CD8-positive, alpha-beta memory T cell (primary cell): ENCODE data around the gene B4GALNT2. TPM values are rescaled to one million over a fixed set of nuclear protein-coding genes. Genes with fewer than 3 reads are reported as not detected.

Experiments
- CTCF ChIA-PET: fragments of 350-600 bp; sonication (Branson Sonifier 250); formaldehyde crosslinking; loops from one replicate; lab custom pipeline; 2021; ENCODE audit warnings: antibody characterized with exemption; lab: Charles Lee
- POLR2A ChIA-PET: fragments of 350-600 bp; sonication (Branson Sonifier 250); formaldehyde crosslinking; loops from one replicate; lab custom pipeline; 2021; ENCODE audit warnings: antibody characterized with exemption; lab: Charles Lee
- DNase-seq, 5 donors: peaks; one replicate each; pipeline versions ENCODE4 v3.0.0 to v3.0.0-alpha.2; 2020 to 2022; ENCODE audit warnings: mixed read lengths in 1 of 5
- H3K27ac ChIP-seq: one replicate; pipeline ENCODE4 v1.7.0; 2013; ENCODE audit warnings: low read depth, mild to moderate bottlenecking, low read length, moderate library complexity
- H3K27me3 ChIP-seq: 2 replicates; pipeline ENCODE4 v1.7.0; 2013; ENCODE audit warnings: low read length, mild to moderate bottlenecking; ENCODE audit not compliant: insufficient read depth, poor library complexity, severe bottlenecking
- H3K36me3 ChIP-seq: 2 replicates; pipeline ENCODE4 v1.7.0; 2013; ENCODE audit warnings: mild to moderate bottlenecking, low read length, moderate library complexity; ENCODE audit not compliant: insufficient read depth
- H3K4me1 ChIP-seq: 2 replicates; pipeline ENCODE4 v1.7.0; 2013; ENCODE audit warnings: mild to moderate bottlenecking, low read length, moderate library complexity; ENCODE audit not compliant: insufficient read depth
- H3K4me3 ChIP-seq: 2 replicates; pipeline ENCODE4 v1.7.0; 2013; ENCODE audit warnings: mild to moderate bottlenecking, low read length
- H3K9me3 ChIP-seq: 2 replicates; pipeline ENCODE4 v1.7.0; 2013; ENCODE audit warnings: mild to moderate bottlenecking, low read length
- H3K27ac Mint-ChIP-seq, 8 donors: one replicate each; pipeline ENCODE4 v1.8.0; 2020 to 2021; ENCODE audit warnings: mixed read lengths in 8 of 8, mild to moderate bottlenecking in 6 of 8, inconsistent platforms in 3 of 8, moderate library complexity in 3 of 8
- H3K27me3 Mint-ChIP-seq, 2 donors: one replicate each; pipeline ENCODE4 v1.8.0; 2020 to 2021; ENCODE audit warnings: mixed read lengths in 2 of 2, mild to moderate bottlenecking in 1 of 2, moderate library complexity in 1 of 2
- H3K36me3 Mint-ChIP-seq, 3 donors: one replicate each; pipeline ENCODE4 v1.8.0; 2020 to 2021; ENCODE audit warnings: mixed read lengths in 3 of 3, inconsistent platforms in 1 of 3, mild to moderate bottlenecking in 1 of 3
- H3K4me1 Mint-ChIP-seq, 3 donors: one replicate each; pipeline ENCODE4 v1.8.0; 2020 to 2021; ENCODE audit warnings: mixed read lengths in 3 of 3, inconsistent platforms in 1 of 3, mild to moderate bottlenecking in 1 of 3
- H3K4me3 Mint-ChIP-seq, 7 donors: one replicate each; pipeline ENCODE4 v1.8.0; 2020 to 2021; ENCODE audit warnings: mixed read lengths in 7 of 7, mild to moderate bottlenecking in 6 of 7, moderate library complexity in 4 of 7, inconsistent platforms in 2 of 7
- H3K9me3 Mint-ChIP-seq, 5 donors: one replicate each; pipeline ENCODE4 v1.8.0; 2020 to 2022; ENCODE audit warnings: mixed read lengths in 5 of 5, mild to moderate bottlenecking in 3 of 5, moderate library complexity in 2 of 5, inconsistent platforms in 1 of 5
- polyA plus RNA-seq: library from polyadenylated mRNA; unstranded; fragments of 300-500 nt; fragmentation: Illumina TruSeq; gene quantifications from one replicate; pipeline ENCODE4 v1.2.3, GENCODE V29; 2021
- total RNA-seq, 2 experiments: library from RNA; stranded (reverse); gene quantifications; one replicate each; pipeline ENCODE4 v1.2.3, GENCODE V29; 2021

B4GALNT2 gene
- total and polyA plus RNA-seq, 3 experiments from 2014 or later, result not detected

DNA sequence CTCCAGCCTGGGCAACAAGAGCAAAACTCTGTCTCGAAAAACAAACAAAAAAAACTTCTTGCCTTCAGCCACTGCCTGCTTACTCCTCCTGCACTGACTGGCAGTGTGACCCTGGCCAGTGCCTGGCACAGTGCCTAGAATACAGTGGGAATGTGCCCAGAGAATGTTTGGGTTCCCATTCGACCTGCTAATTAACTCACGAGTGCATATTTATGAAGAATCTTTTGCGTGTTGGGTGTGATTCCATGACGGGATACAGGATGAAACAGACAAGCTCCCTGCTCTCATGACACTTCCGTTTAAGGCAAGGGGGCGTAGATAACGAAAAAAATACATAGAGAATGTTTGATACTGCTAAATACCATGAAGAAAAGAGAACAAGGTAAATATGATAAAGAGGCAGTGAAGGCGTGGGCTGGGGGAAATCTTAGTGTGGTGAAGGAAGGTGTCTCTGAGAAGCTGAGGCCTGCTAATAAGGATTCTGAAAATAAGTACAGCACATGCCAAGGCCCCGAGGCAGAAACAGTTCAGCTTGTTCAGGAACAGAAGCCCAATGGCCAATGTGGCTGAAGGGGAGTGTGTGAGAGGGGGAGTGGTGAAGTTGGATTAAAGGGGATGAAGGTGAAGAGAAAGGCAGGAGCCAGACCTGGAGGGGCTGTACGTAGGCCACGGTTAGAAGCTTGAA lies 82.2 kb downstream of the B4GALNT2 start:
- Histone ChIP-seq H3K9me3 (no peaks in the 10 kb centered on the region), H3K36me3 (no peaks in the 10 kb centered on the region), H3K4me3 (no peak overlapping the region), H3K4me1 (peaks cover 90% of the 10 kb centered on the region), H3K27ac (no peak overlapping the region), H3K27me3 (no peaks in the 10 kb centered on the region)
- Mint-ChIP-seq H3K27ac (peak overlapping the region; percentile 67 to 99 (median 95)), H3K36me3 (peaks cover 0 to 50% (median 14%) of the 10 kb centered on the region in 3 donors), H3K9me3 (no peaks in the 10 kb centered on the region), H3K4me3 (peak overlapping the region; percentile 78 to 99 (median 85)), H3K4me1 (peaks cover 78 to 92% (median 92%) of the 10 kb centered on the region in 3 donors), H3K27me3 (no peaks in the 10 kb centered on the region)
- ChIA-PET POLR2A (interaction anchor here (2.0 to 2.8 kb wide), 2 partner anchors 9 to 22 kb away, joined by 7 to 13 read pairs; no protein-coding TSS in a partner anchor), CTCF (interaction anchor here (3.1 to 12.6 kb wide), 4 partner anchors 12 to 35 kb away, joined by 13 to 133 read pairs (median 72); partner anchors contain the start of gene PHOSPHO1)
- DNase-seq, result no peak

DNA sequence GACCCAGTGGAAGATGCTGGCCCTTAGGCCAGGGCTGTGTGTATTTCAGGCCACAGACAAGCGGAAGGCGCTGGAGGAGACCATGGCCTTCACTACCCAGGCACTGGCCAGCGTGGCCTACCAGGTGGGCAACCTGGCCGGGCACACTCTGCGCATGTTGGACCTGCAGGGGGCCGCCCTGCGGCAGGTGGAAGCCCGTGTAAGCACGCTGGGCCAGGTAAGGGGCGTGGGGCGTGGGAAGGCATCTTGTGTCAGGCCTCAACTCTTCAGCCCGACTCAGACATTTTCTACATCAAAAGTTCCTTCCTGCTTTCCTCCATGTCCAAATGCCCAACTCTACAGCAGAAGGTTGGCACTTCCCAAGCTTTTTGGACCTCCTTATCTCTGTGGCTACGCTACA lies 83.9 kb downstream of the B4GALNT2 start:
- H3K27me3 Mint-ChIP-seq, result no peaks in the 10 kb centered on the region
- H3K4me3 ChIP-seq, result peak overlapping the region; percentile 6
- H3K36me3 ChIP-seq, result no peaks in the 10 kb centered on the region
- peak overlapping the region; percentile 94 to 99 (median 95) for H3K27ac Mint-ChIP-seq
- ChIA-PET CTCF (interaction anchor here (3.1 to 12.6 kb wide), 4 partner anchors 9 to 24 kb away, joined by 13 to 133 read pairs (median 75); partner anchors contain the start of gene PHOSPHO1), POLR2A (no interaction called here)
- H3K9me3 ChIP-seq, result no peaks in the 10 kb centered on the region
- peaks cover 70 to 84% (median 77%) of the 10 kb centered on the region in 3 donors for H3K4me1 Mint-ChIP-seq
- H3K36me3 Mint-ChIP-seq, result peaks cover 0 to 42% (median 14%) of the 10 kb centered on the region in 3 donors
- H3K4me1 ChIP-seq, result peaks cover 85% of the 10 kb centered on the region
- H3K27me3 ChIP-seq, result no peaks in the 10 kb centered on the region
- no peaks in the 10 kb centered on the region for H3K9me3 Mint-ChIP-seq
- peak overlapping the region; percentile 67 to 82 (median 78) for H3K4me3 Mint-ChIP-seq
- no peak for DNase-seq
- no peak overlapping the region for H3K27ac ChIP-seq

DNA sequence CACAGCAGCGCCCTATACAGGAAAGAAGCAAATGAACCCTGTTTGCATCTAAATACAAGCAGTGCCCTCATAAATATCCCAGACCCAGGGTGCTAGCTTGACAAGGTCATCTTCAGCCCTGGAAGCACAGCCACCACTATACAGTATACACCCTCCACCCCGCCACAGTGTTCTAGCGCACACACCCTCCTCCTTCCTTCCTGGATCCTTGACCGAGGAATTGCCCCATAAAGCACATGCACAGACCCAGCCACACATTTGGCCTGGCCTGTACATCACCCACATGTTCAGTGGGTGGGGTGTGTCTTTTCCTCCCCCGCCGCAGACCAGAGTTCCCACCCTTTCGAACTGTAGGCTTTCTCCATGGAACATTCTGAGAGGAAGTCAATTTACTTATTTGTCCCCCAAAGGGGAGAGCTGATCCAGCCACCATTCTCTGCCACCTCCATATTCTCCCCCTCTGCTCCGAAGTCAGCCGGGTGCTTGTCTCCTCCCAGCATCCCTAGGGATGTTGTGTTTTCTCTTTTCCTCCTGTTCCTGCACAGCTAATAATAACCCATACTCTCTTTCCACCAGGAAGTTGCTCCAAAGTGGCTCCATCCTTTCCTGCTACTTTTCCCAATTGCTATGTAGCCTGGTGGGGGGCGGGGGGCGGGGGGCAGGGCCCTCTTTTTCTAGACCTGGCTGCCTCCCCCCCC lies 84.5 kb downstream of the B4GALNT2 start:
- no peak for DNase-seq
- H3K36me3 Mint-ChIP-seq, result peaks cover 0 to 46% (median 14%) of the 10 kb centered on the region in 3 donors
- H3K27ac Mint-ChIP-seq, result peak overlapping the region; percentile 94 to 100 (median 96)
- Histone ChIP-seq H3K4me1 (peaks cover 81% of the 10 kb centered on the region), H3K27me3 (no peaks in the 10 kb centered on the region), H3K36me3 (peaks cover 2% of the 10 kb centered on the region), H3K4me3 (peak overlapping the region; percentile 6), H3K9me3 (no peaks in the 10 kb centered on the region), H3K27ac (no peak overlapping the region)
- ChIA-PET CTCF (interaction anchor here (2.5 to 12.6 kb wide), 5 partner anchors 9 to 37 kb away, joined by 9 to 133 read pairs (median 24); partner anchors contain the start of gene PHOSPHO1), POLR2A (interaction anchor here (0.5 to 2.6 kb wide), 4 partner anchors 8 to 789 kb away, joined by 5 to 35 read pairs (median 8); partner anchors contain the start of gene PHOSPHO1)
- peaks cover 70 to 85% (median 73%) of the 10 kb centered on the region in 3 donors for H3K4me1 Mint-ChIP-seq
- no peaks in the 10 kb centered on the region for H3K27me3 Mint-ChIP-seq
- H3K9me3 Mint-ChIP-seq, result no peaks in the 10 kb centered on the region
- peak overlapping the region; percentile 67 to 82 (median 78) for H3K4me3 Mint-ChIP-seq

DNA sequence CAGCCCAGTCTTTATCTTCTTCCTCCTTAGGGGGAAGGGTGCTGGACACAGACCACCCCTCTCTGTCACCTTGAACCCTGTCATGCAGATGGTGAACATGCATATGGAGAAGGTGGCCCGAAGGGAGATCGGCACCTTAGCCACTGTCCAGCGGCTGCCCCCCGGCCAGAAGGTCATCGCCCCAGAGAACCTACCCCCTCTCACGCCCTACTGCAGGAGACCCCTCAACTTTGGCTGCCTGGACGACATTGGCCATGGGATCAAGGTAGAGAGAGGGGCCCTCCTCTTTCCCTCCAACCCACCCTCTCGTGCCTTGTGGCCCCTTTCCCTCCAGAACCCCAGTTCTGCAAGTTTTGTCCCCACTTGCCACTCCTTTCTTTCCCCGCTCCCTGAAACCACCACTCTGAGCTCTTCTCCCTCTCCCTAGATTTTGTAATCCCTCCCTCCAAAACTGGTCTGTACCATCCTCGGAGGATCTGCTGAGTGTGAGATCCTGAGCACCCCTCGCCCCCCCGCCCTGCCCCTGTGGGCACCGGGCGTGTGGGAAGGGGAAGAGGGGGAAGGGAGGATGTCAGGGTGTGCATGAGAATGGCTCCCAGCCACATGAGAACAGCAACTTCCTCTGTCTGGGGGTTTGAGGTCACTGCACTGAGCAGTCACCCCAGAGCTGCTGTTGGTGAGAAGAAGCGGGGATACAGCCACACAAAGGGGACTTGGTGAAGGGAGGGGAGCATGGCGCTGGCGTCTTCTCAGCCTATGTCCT lies 85.3 kb downstream of the B4GALNT2 start:
- Histone ChIP-seq H3K36me3 (peaks cover 6% of the 10 kb centered on the region), H3K9me3 (no peaks in the 10 kb centered on the region), H3K27ac (peak overlapping the region; percentile 59), H3K4me1 (peaks cover 77% of the 10 kb centered on the region), H3K4me3 (peak overlapping the region; percentile 49), H3K27me3 (no peaks in the 10 kb centered on the region)
- CTCF ChIA-PET, result interaction anchor here (1.5 to 12.6 kb wide), 5 partner anchors 9 to 37 kb away, joined by 3 to 133 read pairs (median 24); partner anchors contain the start of gene PHOSPHO1
- Mint-ChIP-seq H3K4me1 (peaks cover 66 to 85% (median 69%) of the 10 kb centered on the region in 3 donors), H3K4me3 (peak overlapping the region; percentile 67 to 88 (median 83)), H3K36me3 (peaks cover 0 to 51% (median 14%) of the 10 kb centered on the region in 3 donors), H3K9me3 (no peaks in the 10 kb centered on the region), H3K27ac (peak overlapping the region; percentile 94 to 100 (median 98)), H3K27me3 (no peaks in the 10 kb centered on the region)
- POLR2A ChIA-PET, result interaction anchor here (0.5 to 2.6 kb wide), 5 partner anchors 8 to 1937 kb away, joined by 3 to 35 read pairs (median 7); partner anchors contain the start of gene PHOSPHO1
- peak; percentile 62 to 92 (median 90) for DNase-seq

DNA sequence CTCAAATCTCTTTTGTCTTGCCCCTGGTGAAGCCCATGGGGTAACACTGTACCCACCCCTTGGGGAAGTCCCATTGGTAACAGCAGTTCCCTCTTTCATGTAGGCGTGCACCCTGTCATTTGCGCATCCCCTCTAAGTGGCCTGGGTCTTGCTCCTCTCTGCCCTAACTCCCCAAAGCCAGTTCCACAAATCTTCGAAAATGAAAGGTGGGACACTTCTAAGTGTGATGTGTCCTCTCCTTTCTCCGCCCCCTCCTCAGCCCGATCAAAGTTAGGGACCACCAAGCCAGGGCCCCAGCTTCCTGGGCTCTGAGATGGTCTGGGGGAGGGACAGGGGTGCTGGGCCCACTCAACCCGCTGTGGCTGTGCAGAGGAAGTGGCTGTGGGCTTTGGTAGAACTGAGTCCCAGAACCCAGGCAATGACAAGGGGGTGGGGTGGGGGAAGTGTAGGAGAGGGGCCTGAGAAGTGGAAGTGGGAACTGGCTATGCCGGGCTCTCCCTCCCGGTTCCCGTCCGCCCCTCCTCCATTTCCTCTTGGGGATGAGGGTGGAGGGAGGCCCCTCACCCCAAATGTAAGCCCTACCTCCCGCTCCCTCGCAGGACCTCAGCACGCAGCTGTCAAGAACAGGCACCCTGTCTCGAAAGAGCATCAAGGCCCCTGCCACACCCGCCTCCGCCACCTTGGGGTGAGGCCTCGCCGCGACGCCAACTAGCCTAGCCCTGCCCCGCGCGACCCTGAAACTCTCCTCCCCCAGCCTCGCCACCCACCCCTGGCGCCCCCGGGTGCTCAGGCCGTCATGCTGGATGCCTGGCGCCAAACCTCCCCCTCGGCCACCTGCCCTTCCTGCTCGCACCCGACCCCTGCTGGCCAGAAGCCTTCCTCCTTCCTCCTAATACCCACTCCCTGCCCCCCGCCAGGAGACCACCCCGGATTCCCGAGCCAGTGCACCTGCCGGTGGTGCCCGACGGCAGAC lies 86.7 kb downstream of the B4GALNT2 start:
- H3K4me3 ChIP-seq, result peak overlapping the region; percentile 41
- peaks cover 6% of the 10 kb centered on the region for H3K36me3 ChIP-seq
- ChIA-PET POLR2A (interaction anchor here (1.0 to 2.6 kb wide), 4 partner anchors 10 to 27 kb away, joined by 7 to 35 read pairs (median 9); partner anchors contain the start of gene PHOSPHO1), CTCF (interaction anchor here (1.5 to 12.6 kb wide), 6 partner anchors 8 to 39 kb away, joined by 3 to 133 read pairs (median 34); partner anchors contain the start of gene PHOSPHO1)
- Mint-ChIP-seq H3K9me3 (no peaks in the 10 kb centered on the region), H3K4me1 (peaks cover 64 to 85% (median 64%) of the 10 kb centered on the region in 3 donors), H3K27ac (peak overlapping the region; percentile 94 to 100 (median 98)), H3K36me3 (peaks cover 0 to 52% (median 13%) of the 10 kb centered on the region in 3 donors), H3K4me3 (peak overlapping the region; percentile 66 to 88 (median 78)), H3K27me3 (no peaks in the 10 kb centered on the region)
- no peaks in the 10 kb centered on the region for H3K9me3 ChIP-seq
- DNase-seq, result peak; percentile 41 to 80 (median 69)
- H3K27me3 ChIP-seq, result no peaks in the 10 kb centered on the region
- H3K27ac ChIP-seq, result peak overlapping the region; percentile 59
- peaks cover 77% of the 10 kb centered on the region for H3K4me1 ChIP-seq

DNA sequence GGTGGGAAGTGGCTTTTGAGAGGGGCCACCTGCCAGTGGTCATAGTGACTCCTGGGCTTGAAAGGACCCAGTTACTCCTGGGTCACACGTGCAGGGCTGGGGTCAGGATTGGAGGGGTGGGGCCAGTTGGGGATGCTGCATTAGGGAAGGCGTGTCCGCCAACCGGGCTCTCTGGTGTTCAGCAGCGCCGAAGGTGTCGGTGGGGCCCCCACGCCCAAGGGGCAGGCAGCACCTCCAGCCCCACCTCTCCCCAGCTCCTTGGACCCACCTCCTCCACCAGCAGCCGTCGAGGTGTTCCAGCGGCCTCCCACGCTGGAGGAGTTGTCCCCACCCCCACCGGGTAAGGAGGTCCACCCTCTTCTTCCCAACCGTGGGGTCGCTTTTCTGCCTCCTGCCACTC lies 87.4 kb downstream of the B4GALNT2 start:
- Histone ChIP-seq H3K4me1 (peaks cover 76% of the 10 kb centered on the region), H3K27ac (no peak overlapping the region), H3K9me3 (no peaks in the 10 kb centered on the region), H3K4me3 (no peak overlapping the region), H3K36me3 (peaks cover 6% of the 10 kb centered on the region), H3K27me3 (no peaks in the 10 kb centered on the region)
- no peak for DNase-seq
- Mint-ChIP-seq H3K4me1 (peaks cover 61 to 85% (median 64%) of the 10 kb centered on the region in 3 donors), H3K27ac (peak overlapping the region; percentile 75 to 100 (median 98)), H3K36me3 (peaks cover 0 to 48% (median 9%) of the 10 kb centered on the region in 3 donors), H3K4me3 (peak overlapping the region in 3 of 7 donors; percentile 66 to 85 (median 83)), H3K27me3 (no peaks in the 10 kb centered on the region), H3K9me3 (no peaks in the 10 kb centered on the region)
- CTCF ChIA-PET, result interaction anchor here (2.5 to 3.9 kb wide), 3 partner anchors 12 to 40 kb away, joined by 9 to 44 read pairs (median 24); no protein-coding TSS in a partner anchor
- POLR2A ChIA-PET, result interaction anchor here (2.6 kb wide), 1 partner anchor 27 kb away, joined by 35 read pairs; no protein-coding TSS in a partner anchor
